Measurements from ENCODE around the gene ZNF554.
"Not testable (repeated sequence)": the region's sequence is repeated elsewhere in the genome, so short reads cannot be mapped to it uniquely, and the experiment has no call there.

The ZNF554 gene

DNA sequence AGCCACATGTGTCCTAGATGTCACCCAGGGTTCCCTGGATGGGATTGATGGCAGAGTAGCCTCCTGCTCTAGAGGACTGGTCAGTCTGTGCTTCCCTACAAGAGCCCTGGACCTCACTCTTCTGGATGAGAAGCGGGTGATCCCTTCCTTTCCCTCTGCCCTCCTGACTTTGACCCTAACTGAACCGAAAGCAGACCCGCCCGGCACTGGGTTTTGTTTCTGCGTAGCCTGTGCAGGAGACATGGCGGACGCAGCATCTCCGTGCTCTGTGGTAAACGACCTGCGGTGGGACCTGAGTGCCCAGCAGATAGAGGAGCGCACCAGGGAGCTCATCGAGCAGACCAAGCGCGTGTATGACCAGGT is 29.5 kb upstream of the ZNF554 start:
- Mint-ChIP-seq H3K9me3 (no peaks in the 10 kb centered on the region), H3K27me3 (ENCODE audit: low read depth) (no peaks in the 10 kb centered on the region), H3K4me1 (peaks cover 16% of the 10 kb centered on the region), H3K36me3 (ENCODE audit: low read depth) (peaks cover 35% of the 10 kb centered on the region), H3K4me3 (no peak overlapping the region), H3K27ac (no peak overlapping the region)
- TF ChIP-seq, protein P1, sequence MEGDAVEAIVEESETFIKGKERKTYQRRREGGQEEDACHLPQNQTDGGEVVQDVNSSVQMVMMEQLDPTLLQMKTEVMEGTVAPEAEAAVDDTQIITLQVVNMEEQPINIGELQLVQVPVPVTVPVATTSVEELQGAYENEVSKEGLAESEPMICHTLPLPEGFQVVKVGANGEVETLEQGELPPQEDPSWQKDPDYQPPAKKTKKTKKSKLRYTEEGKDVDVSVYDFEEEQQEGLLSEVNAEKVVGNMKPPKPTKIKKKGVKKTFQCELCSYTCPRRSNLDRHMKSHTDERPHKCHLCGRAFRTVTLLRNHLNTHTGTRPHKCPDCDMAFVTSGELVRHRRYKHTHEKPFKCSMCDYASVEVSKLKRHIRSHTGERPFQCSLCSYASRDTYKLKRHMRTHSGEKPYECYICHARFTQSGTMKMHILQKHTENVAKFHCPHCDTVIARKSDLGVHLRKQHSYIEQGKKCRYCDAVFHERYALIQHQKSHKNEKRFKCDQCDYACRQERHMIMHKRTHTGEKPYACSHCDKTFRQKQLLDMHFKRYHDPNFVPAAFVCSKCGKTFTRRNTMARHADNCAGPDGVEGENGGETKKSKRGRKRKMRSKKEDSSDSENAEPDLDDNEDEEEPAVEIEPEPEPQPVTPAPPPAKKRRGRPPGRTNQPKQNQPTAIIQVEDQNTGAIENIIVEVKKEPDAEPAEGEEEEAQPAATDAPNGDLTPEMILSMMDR (IDR thresholded peaks at IDR 0.05; ENCODE audit: unreplicated experiment in 3 of 3), result no peak

DNA sequence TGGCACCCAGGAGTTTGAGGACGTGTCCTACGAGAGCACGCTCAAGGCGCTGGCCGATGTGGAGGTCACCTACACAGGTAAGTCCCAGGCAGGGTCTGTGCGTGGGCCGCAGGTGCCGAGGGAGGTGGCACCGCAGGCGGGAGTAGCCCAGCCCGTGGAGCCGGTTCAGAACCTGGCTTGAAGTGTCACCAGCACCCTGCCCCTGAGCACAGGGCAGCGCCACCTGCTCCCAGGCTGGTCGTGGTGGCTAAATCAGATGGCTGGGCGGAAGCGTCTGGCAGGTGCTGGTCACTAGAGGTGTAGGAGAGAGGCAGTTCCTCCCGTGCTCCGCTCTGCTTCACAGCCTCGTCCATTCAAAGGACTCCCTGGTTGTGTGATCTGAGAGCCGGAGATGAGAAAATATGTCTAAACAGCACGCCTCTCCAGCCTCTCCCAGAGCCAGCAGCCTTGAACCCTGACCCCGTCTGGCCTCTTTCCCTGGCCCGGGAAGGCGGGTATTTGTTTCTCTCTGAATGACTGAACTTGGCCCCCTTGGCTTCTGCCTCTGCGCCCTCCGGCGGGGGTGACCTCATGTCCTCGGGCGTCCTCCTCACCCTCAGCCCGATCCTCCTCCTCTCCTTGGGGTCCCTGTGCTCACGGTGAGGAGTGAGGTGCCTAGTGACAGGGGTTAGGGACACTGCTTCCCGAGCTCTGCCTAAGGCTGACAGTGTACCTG is 29.0 kb upstream of the ZNF554 start:
- Mint-ChIP-seq H3K27ac (no peak overlapping the region), H3K27me3 (ENCODE audit: low read depth) (no peaks in the 10 kb centered on the region), H3K4me3 (no peak overlapping the region), H3K9me3 (no peaks in the 10 kb centered on the region), H3K4me1 (peaks cover 14% of the 10 kb centered on the region), H3K36me3 (ENCODE audit: low read depth) (peaks cover 39% of the 10 kb centered on the region)
- TF ChIP-seq, protein P1 (IDR thresholded peaks at IDR 0.05; ENCODE audit: unreplicated experiment in 3 of 3), result no peak

DNA sequence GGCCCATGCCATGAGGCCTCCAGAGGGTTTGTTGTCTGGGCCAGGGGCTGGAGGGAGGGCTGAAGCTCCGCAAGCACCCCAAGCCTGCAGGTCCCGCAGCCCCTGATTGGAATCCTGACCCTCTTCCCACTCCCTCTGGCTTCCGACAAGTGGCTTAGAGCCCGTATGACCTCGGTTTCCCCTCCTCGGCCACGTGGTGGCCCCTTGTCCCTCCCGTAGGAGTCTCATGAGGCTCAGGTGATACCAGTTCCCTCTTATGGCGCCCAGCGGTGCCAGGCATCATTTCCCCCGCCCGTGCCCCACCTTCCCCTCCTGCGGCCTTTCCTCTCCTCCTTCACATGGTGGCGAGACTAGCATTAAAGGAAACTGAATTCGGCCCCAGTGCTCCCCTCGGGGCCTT is 28.2 kb upstream of the ZNF554 start:
- peaks cover 11% of the 10 kb centered on the region for H3K4me1 Mint-ChIP-seq
- no peak overlapping the region for H3K4me3 Mint-ChIP-seq
- TF ChIP-seq, protein P1 (IDR thresholded peaks at IDR 0.05; ENCODE audit: unreplicated experiment in 3 of 3), result no peak
- H3K27ac Mint-ChIP-seq, result no peak overlapping the region
- H3K9me3 Mint-ChIP-seq, result no peaks in the 10 kb centered on the region
- no peaks in the 10 kb centered on the region for H3K27me3 Mint-ChIP-seq (ENCODE audit: low read depth)
- H3K36me3 Mint-ChIP-seq (ENCODE audit: low read depth), result peaks cover 46% of the 10 kb centered on the region

DNA sequence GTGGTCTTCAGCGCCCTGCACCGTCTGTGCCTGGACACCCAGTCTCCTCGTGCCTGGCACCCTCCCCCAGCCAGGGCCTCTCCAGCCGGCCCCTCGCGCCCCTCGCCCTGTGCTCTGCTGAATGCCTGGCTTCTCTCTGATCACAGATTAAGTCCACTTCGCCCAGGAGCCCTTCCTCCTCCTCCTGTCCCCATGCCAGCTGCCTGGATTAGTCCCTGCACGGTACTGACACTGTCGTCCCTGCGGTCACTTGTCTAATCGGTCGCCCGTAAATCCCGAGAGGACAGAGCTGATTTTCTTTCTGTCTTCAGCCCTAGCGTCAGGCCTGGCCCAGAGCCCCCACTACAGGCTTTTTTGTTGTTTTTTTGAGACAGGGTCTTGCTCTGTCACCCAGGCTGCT is 27.8 kb upstream of the ZNF554 start:
- Mint-ChIP-seq H3K27ac (no peak overlapping the region), H3K27me3 (ENCODE audit: low read depth) (no peaks in the 10 kb centered on the region), H3K4me1 (peaks cover 11% of the 10 kb centered on the region), H3K9me3 (no peaks in the 10 kb centered on the region), H3K4me3 (no peak overlapping the region), H3K36me3 (ENCODE audit: low read depth) (peaks cover 46% of the 10 kb centered on the region)
- TF ChIP-seq, protein P1 (IDR thresholded peaks at IDR 0.05; ENCODE audit: unreplicated experiment in 3 of 3), result no peak

DNA sequence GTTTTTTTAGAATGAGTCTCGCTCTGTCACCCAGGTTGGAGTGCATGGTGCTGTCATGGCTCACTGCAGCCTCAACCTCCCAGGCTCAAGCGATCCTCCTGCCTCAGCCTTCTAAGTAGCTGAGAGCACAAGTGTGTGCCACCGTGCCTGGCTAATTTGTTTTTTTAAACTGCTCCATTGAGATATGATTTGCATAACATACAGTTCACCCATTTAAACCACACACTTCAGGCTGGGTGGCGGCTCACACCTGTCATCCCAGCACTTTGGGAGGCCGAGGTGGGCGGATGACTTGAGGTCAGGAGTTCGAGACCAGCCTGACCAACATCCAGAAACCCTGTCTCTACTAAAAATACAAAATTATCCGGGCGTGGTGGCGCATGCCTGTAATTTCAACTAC is 27.0 kb upstream of the ZNF554 start:
- not testable (repeated sequence) for H3K27ac Mint-ChIP-seq; H3K4me1 Mint-ChIP-seq; H3K27me3 Mint-ChIP-seq (ENCODE audit: low read depth); H3K4me3 Mint-ChIP-seq; H3K9me3 Mint-ChIP-seq
- H3K36me3 Mint-ChIP-seq (ENCODE audit: low read depth), result peaks cover 45% of the 10 kb centered on the region

DNA sequence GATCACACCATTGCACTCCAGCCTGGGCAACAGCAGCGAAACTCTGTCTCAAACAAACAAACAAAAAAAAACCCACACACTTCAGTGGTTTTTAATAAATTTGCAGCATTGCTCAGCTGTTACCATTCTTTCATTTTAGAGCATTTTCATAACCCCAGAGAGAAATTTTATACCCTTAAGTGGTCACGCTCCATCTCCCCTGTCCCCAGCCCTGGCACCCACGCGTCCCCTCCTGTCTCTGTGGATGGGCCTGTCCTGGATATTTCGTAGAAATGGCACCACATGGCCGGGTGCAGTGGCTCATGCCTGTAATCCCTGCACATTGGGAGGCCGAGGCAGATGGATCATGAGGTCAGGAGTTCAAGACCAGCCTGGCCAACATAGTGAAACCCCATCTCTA is 26.5 kb upstream of the ZNF554 start:
- TF ChIP-seq, protein P1 (IDR thresholded peaks at IDR 0.05; ENCODE audit: unreplicated experiment in 3 of 3), result no peak
- H3K36me3 Mint-ChIP-seq (ENCODE audit: low read depth), result peaks cover 45% of the 10 kb centered on the region
- H3K9me3 Mint-ChIP-seq, result no peaks in the 10 kb centered on the region
- H3K27me3 Mint-ChIP-seq (ENCODE audit: low read depth), result no peaks in the 10 kb centered on the region
- H3K4me1 Mint-ChIP-seq, result peaks cover 3% of the 10 kb centered on the region
- no peak overlapping the region for H3K4me3 Mint-ChIP-seq
- H3K27ac Mint-ChIP-seq, result no peak overlapping the region
